ENCODE results near the gene FZD10. TPM values are rescaled to one million over a fixed set of nuclear protein-coding genes. Genes with fewer than 3 reads are reported as not detected.

The FZD10 gene
- polyA plus RNA-seq, 6 donors from 2014 or later, result not detected

GRCh38 chr12:130137040-130138018 lies 24.9 kb upstream of the FZD10 start:
- no peak for DNase-seq
- no peaks in the 10 kb centered on the region for H3K36me3 Mint-ChIP-seq
- no peaks in the 10 kb centered on the region for H3K4me1 Mint-ChIP-seq
- H3K27ac Mint-ChIP-seq, result no peak overlapping the region
- no peak overlapping the region for H3K4me3 Mint-ChIP-seq
- peaks cover 4 to 20% (median 5%) of the 10 kb centered on the region in 3 donors for H3K27me3 Mint-ChIP-seq
- ATAC-seq (ENCODE audit: low read depth in 2 of 2), result no peak
- H3K9me3 Mint-ChIP-seq, result peaks cover 0 to 14% (median 2%) of the 10 kb centered on the region in 7 donors

GRCh38 chr12:130138478-130138877 lies 23.8 kb upstream of the FZD10 start:
- peaks cover 0 to 13% (median 2%) of the 10 kb centered on the region in 7 donors for H3K9me3 Mint-ChIP-seq
- H3K27me3 Mint-ChIP-seq, result peaks cover 0 to 22% (median 8%) of the 10 kb centered on the region in 3 donors
- ATAC-seq (ENCODE audit: low read depth in 2 of 2) (no peak), DNase-seq (no peak)
- no peaks in the 10 kb centered on the region for H3K4me1 Mint-ChIP-seq
- H3K36me3 Mint-ChIP-seq, result no peaks in the 10 kb centered on the region
- H3K4me3 Mint-ChIP-seq, result no peak overlapping the region
- no peak overlapping the region for H3K27ac Mint-ChIP-seq

- no peak overlapping the region for H3K27ac Mint-ChIP-seq
- no peak for ATAC-seq (ENCODE audit: low read depth in 2 of 2)
- no peaks in the 10 kb centered on the region for H3K36me3 Mint-ChIP-seq
- no peak overlapping the region for H3K4me3 Mint-ChIP-seq
- peaks cover 0 to 22% (median 12%) of the 10 kb centered on the region in 3 donors for H3K27me3 Mint-ChIP-seq
- H3K4me1 Mint-ChIP-seq, result no peaks in the 10 kb centered on the region
- peaks cover 0 to 8% (median 0%) of the 10 kb centered on the region in 7 donors for H3K9me3 Mint-ChIP-seq
- no peak for DNase-seq
Measured at GRCh38 chr12:130139567-130140421, 22.5 kb upstream of the FZD10 start.

GRCh38 chr12:130141105-130141504 lies 21.2 kb upstream of the FZD10 start:
- DNase-seq (no peak), ATAC-seq (ENCODE audit: low read depth in 2 of 2) (no peak)
- Mint-ChIP-seq H3K4me1 (no peaks in the 10 kb centered on the region), H3K9me3 (peaks cover 0 to 2% (median 0%) of the 10 kb centered on the region in 7 donors), H3K36me3 (no peaks in the 10 kb centered on the region), H3K4me3 (no peak overlapping the region), H3K27ac (no peak overlapping the region), H3K27me3 (peaks cover 0 to 22% (median 18%) of the 10 kb centered on the region in 3 donors)

- Mint-ChIP-seq H3K4me3 (no peak overlapping the region), H3K36me3 (no peaks in the 10 kb centered on the region), H3K9me3 (peaks cover 0 to 2% (median 0%) of the 10 kb centered on the region in 7 donors), H3K4me1 (no peaks in the 10 kb centered on the region), H3K27me3 (peaks cover 0 to 22% (median 18%) of the 10 kb centered on the region in 3 donors), H3K27ac (no peak overlapping the region)
- ATAC-seq (ENCODE audit: low read depth in 2 of 2), result no peak
- DNase-seq, result no peak
Measured at GRCh38 chr12:130141901-130142683, 20.2 kb upstream of the FZD10 start.

- Mint-ChIP-seq H3K36me3 (no peaks in the 10 kb centered on the region), H3K9me3 (peaks cover 0 to 2% (median 0%) of the 10 kb centered on the region in 7 donors), H3K27me3 (peaks cover 0 to 18% (median 16%) of the 10 kb centered on the region in 3 donors), H3K4me3 (no peak overlapping the region), H3K27ac (no peak overlapping the region), H3K4me1 (no peaks in the 10 kb centered on the region)
- DNase-seq (no peak), ATAC-seq (ENCODE audit: low read depth in 2 of 2) (no peak)
Measured at GRCh38 chr12:130142736-130143135, 19.5 kb upstream of the FZD10 start.

GRCh38 chr12:130143136-130143535 lies 19.1 kb upstream of the FZD10 start:
- no peak overlapping the region for H3K4me3 Mint-ChIP-seq
- no peak for ATAC-seq (ENCODE audit: low read depth in 2 of 2)
- no peak overlapping the region for H3K27ac Mint-ChIP-seq
- H3K9me3 Mint-ChIP-seq, result peaks cover 0 to 2% (median 0%) of the 10 kb centered on the region in 7 donors
- peaks cover 0 to 18% (median 16%) of the 10 kb centered on the region in 3 donors for H3K27me3 Mint-ChIP-seq
- no peaks in the 10 kb centered on the region for H3K36me3 Mint-ChIP-seq
- H3K4me1 Mint-ChIP-seq, result no peaks in the 10 kb centered on the region
- DNase-seq, result no peak

- Mint-ChIP-seq H3K27me3 (peaks cover 0 to 18% (median 16%) of the 10 kb centered on the region in 3 donors), H3K27ac (no peak overlapping the region), H3K9me3 (no peaks in the 10 kb centered on the region), H3K4me3 (no peak overlapping the region), H3K4me1 (no peaks in the 10 kb centered on the region), H3K36me3 (no peaks in the 10 kb centered on the region)
- DNase-seq (no peak), ATAC-seq (ENCODE audit: low read depth in 2 of 2) (no peak)
Measured at GRCh38 chr12:130144256-130144655, 18.0 kb upstream of the FZD10 start.

GRCh38 chr12:130145731-130146130 lies 16.5 kb upstream of the FZD10 start:
- H3K9me3 Mint-ChIP-seq, result no peaks in the 10 kb centered on the region
- no peaks in the 10 kb centered on the region for H3K4me1 Mint-ChIP-seq
- peaks cover 0 to 18% (median 16%) of the 10 kb centered on the region in 3 donors for H3K27me3 Mint-ChIP-seq
- H3K4me3 Mint-ChIP-seq, result no peak overlapping the region
- no peak for DNase-seq
- ATAC-seq (ENCODE audit: low read depth in 2 of 2), result no peak
- no peaks in the 10 kb centered on the region for H3K36me3 Mint-ChIP-seq
- H3K27ac Mint-ChIP-seq, result no peak overlapping the region

GRCh38 chr12:130146176-130146931 lies 15.9 kb upstream of the FZD10 start:
- Mint-ChIP-seq H3K36me3 (no peaks in the 10 kb centered on the region), H3K27ac (no peak overlapping the region), H3K9me3 (peaks cover 0 to 2% (median 0%) of the 10 kb centered on the region in 7 donors), H3K4me3 (no peak overlapping the region), H3K4me1 (no peaks in the 10 kb centered on the region), H3K27me3 (peaks cover 0 to 17% (median 14%) of the 10 kb centered on the region in 3 donors)
- ATAC-seq (ENCODE audit: low read depth in 2 of 2), result no peak
- DNase-seq, result no peak

GRCh38 chr12:130147875-130148596 lies 14.2 kb upstream of the FZD10 start:
- Mint-ChIP-seq H3K27me3 (peaks cover 3 to 14% (median 5%) of the 10 kb centered on the region in 3 donors), H3K4me3 (no peak overlapping the region), H3K4me1 (no peaks in the 10 kb centered on the region), H3K36me3 (no peaks in the 10 kb centered on the region), H3K27ac (no peak overlapping the region), H3K9me3 (peaks cover 0 to 4% (median 0%) of the 10 kb centered on the region in 7 donors)
- no peak for DNase-seq
- no peak for ATAC-seq (ENCODE audit: low read depth in 2 of 2)

- ATAC-seq (ENCODE audit: low read depth in 2 of 2), result no peak
- H3K4me1 Mint-ChIP-seq, result no peaks in the 10 kb centered on the region
- peaks cover 16 to 29% (median 26%) of the 10 kb centered on the region in 3 donors for H3K27me3 Mint-ChIP-seq
- no peak overlapping the region for H3K27ac Mint-ChIP-seq
- no peak overlapping the region for H3K4me3 Mint-ChIP-seq
- DNase-seq, result no peak
- H3K36me3 Mint-ChIP-seq, result no peaks in the 10 kb centered on the region
- peaks cover 0 to 10% (median 0%) of the 10 kb centered on the region in 7 donors for H3K9me3 Mint-ChIP-seq
Measured at GRCh38 chr12:130151846-130152245, 10.4 kb upstream of the FZD10 start.

Measured in naive B cell (primary cell).